D721Med (cell line): Measurements from ENCODE around the gene DLX5.

Experiments
- DNase-seq: peaks from one replicate; pipeline ENCODE4 v3.0.0; 2011; ENCODE audit warnings: low spot score; ENCODE audit not compliant: insufficient read length
- FAIRE-seq: peaks from 2 replicates; lab custom pipeline; 2011; peaks lifted over from hg19 to GRCh38; lab: Jason Lieb, UNC
- CTCF ChIP-seq: IDR thresholded peaks from 2 replicates; pipeline ENCODE4 v1.5.1; 2012; ENCODE audit warnings: mild to moderate bottlenecking, control low read depth; ENCODE audit not compliant: insufficient read depth; ENCODE audit errors: missing control alignments

Gene DLX5

GRCh38 chr7:96979551-96980276 is 44.9 kb downstream of the DLX5 start:
- FAIRE-seq (no peak), DNase-seq (no peak)
- TF ChIP-seq CTCF, result no peak

DNA sequence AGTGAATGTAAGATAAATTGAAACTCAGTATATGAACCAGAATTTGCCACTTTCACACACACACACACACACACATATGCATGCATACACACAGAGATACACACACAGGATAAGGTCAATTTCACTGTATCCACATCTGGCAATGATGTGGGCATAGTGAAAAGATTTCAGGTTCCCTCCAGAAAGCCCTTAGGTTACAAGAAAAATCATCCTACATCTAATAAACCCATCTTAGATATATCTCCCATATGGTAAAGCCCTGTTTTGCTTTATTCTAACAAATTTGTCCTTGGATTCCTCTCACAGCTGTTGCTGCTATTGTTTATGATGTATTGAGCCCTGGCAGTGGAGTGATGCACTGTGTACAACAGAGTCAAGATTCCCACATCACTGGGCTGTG is 47.2 kb downstream of the DLX5 start:
- FAIRE-seq (no peak), DNase-seq (no peak)
- no peak for TF ChIP-seq CTCF

GRCh38 chr7:96976106-96976505 is 48.5 kb downstream of the DLX5 start:
- DNase-seq, result no peak
- no peak for TF ChIP-seq CTCF
- FAIRE-seq, result no peak

- no peak for DNase-seq
- no peak for FAIRE-seq
- no peak for TF ChIP-seq CTCF
Observed at GRCh38 chr7:96973986-96974385, 50.6 kb downstream of the DLX5 start.

DNA sequence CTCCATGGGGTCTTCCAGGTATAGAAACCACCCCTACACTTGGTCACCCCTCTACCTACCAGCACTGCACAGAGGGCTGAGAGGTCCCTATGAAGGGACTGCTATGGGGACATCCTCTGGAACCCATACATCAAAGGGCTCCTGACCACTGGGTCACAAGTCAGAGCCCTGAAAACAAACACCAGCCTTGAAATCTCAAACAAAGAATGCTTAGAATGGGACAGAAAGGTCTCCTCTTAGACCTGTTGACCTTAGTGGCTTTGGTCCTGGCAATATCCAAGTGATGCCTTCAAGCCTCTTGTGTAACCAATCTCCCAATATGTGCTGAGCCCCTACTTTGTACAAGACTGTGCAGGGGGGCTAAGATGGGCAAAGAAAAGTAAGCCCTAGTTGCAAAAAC is 53.9 kb downstream of the DLX5 start:
- FAIRE-seq, result no peak
- DNase-seq, result no peak
- TF ChIP-seq CTCF, result no peak
